Activated CD8-positive, alpha-beta T cell treated with anti-CD3 and anti-CD28 coated beads for 36 hours (primary cell): Measurements from ENCODE around the gene PLAC1. TPM values are rescaled to one million over a fixed set of nuclear protein-coding genes. Genes with fewer than 3 reads are reported as not detected.

Experiments used
- ATAC-seq: fragments of 200-7000 bp; cut with Tn5 transposase; one replicate; pipeline ENCODE4 v1.10.0; 2021; ENCODE audit warnings: mild to moderate bottlenecking, moderate library complexity
- CTCF ChIA-PET: fragments of 350-600 bp; sonication (Branson Sonifier 250); formaldehyde crosslinking; loops from one replicate; lab custom pipeline; 2021; ENCODE audit warnings: antibody characterized with exemption; lab: Charles Lee
- POLR2A ChIA-PET: fragments of 350-600 bp; sonication (Branson Sonifier 250); formaldehyde crosslinking; loops from one replicate; lab custom pipeline; 2021; ENCODE audit warnings: antibody characterized with exemption; lab: Charles Lee
- DNase-seq: peaks from one replicate; pipeline ENCODE4 v3.0.0-alpha.2; 2020
- H3K27ac Mint-ChIP-seq: one replicate; pipeline ENCODE4 v1.8.0; 2021; ENCODE audit warnings: mild to moderate bottlenecking, mixed read lengths
- H3K27me3 Mint-ChIP-seq: one replicate; pipeline ENCODE4 v1.8.0; 2021; ENCODE audit warnings: mixed read lengths
- H3K36me3 Mint-ChIP-seq: one replicate; pipeline ENCODE4 v1.8.0; 2021; ENCODE audit warnings: low read depth, mixed read lengths
- H3K4me1 Mint-ChIP-seq: one replicate; pipeline ENCODE4 v1.8.0; 2021; ENCODE audit warnings: low read depth, mixed read lengths
- H3K4me3 Mint-ChIP-seq: one replicate; pipeline ENCODE4 v1.8.0; 2021; ENCODE audit warnings: mild to moderate bottlenecking, moderate library complexity, mixed read lengths
- H3K9me3 Mint-ChIP-seq: one replicate; pipeline ENCODE4 v1.8.0; 2021; ENCODE audit warnings: mixed read lengths
- CTCF ChIP-seq: fragments of 200-600 bp; IDR thresholded peaks from one replicate; pipeline ENCODE4 v1.8.0; 2022; ENCODE audit warnings: antibody characterized with exemption, mild to moderate bottlenecking
- intact Hi-C: fragments of 100-400 bp; cut with micrococcal nuclease; formaldehyde crosslinking; loops from one replicate; pipeline ENCODE4 v1.10.0; 2022
- total RNA-seq, 2 experiments: library from RNA; stranded (reverse); gene quantifications; one replicate each; pipeline ENCODE4 v1.2.3, GENCODE V29; 2021

Gene PLAC1
- total RNA-seq, 2 experiments from 2014 or later, result not detected

- Mint-ChIP-seq H3K36me3 (no peaks in the 10 kb centered on the region), H3K27me3 (peaks cover 2% of the 10 kb centered on the region), H3K4me1 (no peaks in the 10 kb centered on the region), H3K9me3 (no peaks in the 10 kb centered on the region), H3K27ac (no peak overlapping the region), H3K4me3 (no peak overlapping the region)
- POLR2A ChIA-PET, result no interaction called here
- intact Hi-C loops, result no loop called here
- DNase-seq (no peak), ATAC-seq (no peak)
- TF ChIP-seq CTCF, result no peak
- CTCF ChIA-PET, result interaction anchor here (0.9 kb wide), 1 partner anchor 93 kb away, joined by 3 read pairs; no protein-coding TSS in a partner anchor
These were observed 30.0 kb upstream of the PLAC1 start for GRCh38 chrX:134688031-134688823.

- POLR2A ChIA-PET, result no interaction called here
- DNase-seq, result no peak
- no peaks in the 10 kb centered on the region for H3K27me3 Mint-ChIP-seq
- H3K4me3 Mint-ChIP-seq, result no peak overlapping the region
- H3K36me3 Mint-ChIP-seq, result no peaks in the 10 kb centered on the region
- no peaks in the 10 kb centered on the region for H3K9me3 Mint-ChIP-seq
- intact Hi-C loops, result no loop called here
- TF ChIP-seq CTCF, result no peak
- H3K4me1 Mint-ChIP-seq, result no peaks in the 10 kb centered on the region
- ATAC-seq, result no peak
- H3K27ac Mint-ChIP-seq, result no peak overlapping the region
- CTCF ChIA-PET, result no interaction called here
These were observed 27.4 kb upstream of the PLAC1 start for GRCh38 chrX:134685668-134686067.

- ChIA-PET CTCF (no interaction called here), POLR2A (no interaction called here)
- ATAC-seq, result no peak
- no peak for DNase-seq
- H3K27ac Mint-ChIP-seq, result no peak overlapping the region
- H3K9me3 Mint-ChIP-seq, result no peaks in the 10 kb centered on the region
- no peaks in the 10 kb centered on the region for H3K36me3 Mint-ChIP-seq
- no peak overlapping the region for H3K4me3 Mint-ChIP-seq
- intact Hi-C loops, result no loop called here
- no peaks in the 10 kb centered on the region for H3K27me3 Mint-ChIP-seq
- no peaks in the 10 kb centered on the region for H3K4me1 Mint-ChIP-seq
- no peak for TF ChIP-seq CTCF
These were observed 26.7 kb upstream of the PLAC1 start for GRCh38 chrX:134684956-134685355.

- POLR2A ChIA-PET, result no interaction called here
- Mint-ChIP-seq H3K27ac (no peak overlapping the region), H3K4me3 (no peak overlapping the region), H3K9me3 (no peaks in the 10 kb centered on the region), H3K4me1 (no peaks in the 10 kb centered on the region), H3K27me3 (no peaks in the 10 kb centered on the region), H3K36me3 (no peaks in the 10 kb centered on the region)
- intact Hi-C loops, result no loop called here
- DNase-seq, result no peak
- CTCF ChIA-PET, result no interaction called here
- ATAC-seq, result no peak
- no peak for TF ChIP-seq CTCF
These were observed 25.2 kb upstream of the PLAC1 start for GRCh38 chrX:134683351-134684005.

GRCh38 chrX:134682081-134682480 lies 23.8 kb upstream of the PLAC1 start:
- H3K27me3 Mint-ChIP-seq, result no peaks in the 10 kb centered on the region
- TF ChIP-seq CTCF, result no peak
- no peaks in the 10 kb centered on the region for H3K36me3 Mint-ChIP-seq
- ATAC-seq, result no peak
- intact Hi-C loops, result no loop called here
- H3K4me3 Mint-ChIP-seq, result no peak overlapping the region
- H3K9me3 Mint-ChIP-seq, result no peaks in the 10 kb centered on the region
- H3K4me1 Mint-ChIP-seq, result no peaks in the 10 kb centered on the region
- POLR2A ChIA-PET, result no interaction called here
- no peak for DNase-seq
- no peak overlapping the region for H3K27ac Mint-ChIP-seq
- CTCF ChIA-PET, result no interaction called here
